SK-N-MC (cell line): ENCODE results near the gene CCDC192.

Experiments
- EZH2 ChIP-seq: fragments of 200-600 bp; sonication (generic); IDR thresholded peaks from one replicate; pipeline ENCODE4 v1.6.1; 2017; ENCODE audit warnings: antibody characterized with exemption
- POLR2AphosphoS5 ChIP-seq: IDR thresholded peaks from 2 replicates; pipeline ENCODE4 v1.6.1; 2012; ENCODE audit warnings: mild to moderate bottlenecking, low read depth, low read length, borderline replicate concordance

- TF ChIP-seq EZH2 = no peak
- TF ChIP-seq POLR2AphosphoS5 = no peak
Measured at GRCh38 chr5:127694518-127695171, 8.5 kb upstream of the CCDC192 start.
